Astrocyte (in vitro differentiated cells and primary cell): Measurements from ENCODE around the gene TAL2.

Experiments
- EZH2 ChIP-seq: IDR thresholded peaks from 2 replicates; pipeline ENCODE4 v1.6.1; 2012; ENCODE audit warnings: mild to moderate bottlenecking, low read length, inconsistent platforms; ENCODE audit not compliant: insufficient read depth
- TF ChIP-seq, protein P1 (sequence below): IDR thresholded peaks from 2 replicates; pipeline ENCODE4 v1.5.1; 2011; ENCODE audit warnings: low read depth, mild to moderate bottlenecking, inconsistent platforms, low read length, moderate library complexity; ENCODE audit not compliant: insufficient read depth

DNA sequence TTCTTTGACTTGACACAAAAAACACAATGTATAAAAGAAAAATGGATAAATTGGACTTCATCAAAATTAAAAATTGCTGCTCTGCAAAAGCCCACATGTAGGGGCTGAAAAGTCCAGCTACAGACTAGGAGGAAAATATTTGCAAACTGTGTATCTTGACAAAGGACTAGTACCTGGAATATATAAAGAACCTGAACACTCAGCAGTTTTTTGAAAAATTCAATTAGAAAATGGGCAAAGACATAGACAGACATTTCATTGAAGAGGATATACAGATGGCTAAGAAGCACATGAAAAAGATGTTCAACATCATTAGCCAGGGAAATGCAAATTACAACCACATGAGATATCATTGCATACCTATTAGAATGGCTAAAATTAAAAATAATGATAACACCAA lies 18.5 kb upstream of the TAL2 start:
- TF ChIP-seq, protein P1, sequence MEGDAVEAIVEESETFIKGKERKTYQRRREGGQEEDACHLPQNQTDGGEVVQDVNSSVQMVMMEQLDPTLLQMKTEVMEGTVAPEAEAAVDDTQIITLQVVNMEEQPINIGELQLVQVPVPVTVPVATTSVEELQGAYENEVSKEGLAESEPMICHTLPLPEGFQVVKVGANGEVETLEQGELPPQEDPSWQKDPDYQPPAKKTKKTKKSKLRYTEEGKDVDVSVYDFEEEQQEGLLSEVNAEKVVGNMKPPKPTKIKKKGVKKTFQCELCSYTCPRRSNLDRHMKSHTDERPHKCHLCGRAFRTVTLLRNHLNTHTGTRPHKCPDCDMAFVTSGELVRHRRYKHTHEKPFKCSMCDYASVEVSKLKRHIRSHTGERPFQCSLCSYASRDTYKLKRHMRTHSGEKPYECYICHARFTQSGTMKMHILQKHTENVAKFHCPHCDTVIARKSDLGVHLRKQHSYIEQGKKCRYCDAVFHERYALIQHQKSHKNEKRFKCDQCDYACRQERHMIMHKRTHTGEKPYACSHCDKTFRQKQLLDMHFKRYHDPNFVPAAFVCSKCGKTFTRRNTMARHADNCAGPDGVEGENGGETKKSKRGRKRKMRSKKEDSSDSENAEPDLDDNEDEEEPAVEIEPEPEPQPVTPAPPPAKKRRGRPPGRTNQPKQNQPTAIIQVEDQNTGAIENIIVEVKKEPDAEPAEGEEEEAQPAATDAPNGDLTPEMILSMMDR = no peak
- TF ChIP-seq EZH2 = no peak
